HCT116 (cell line): Measurements from ENCODE around the gene GALNT16. TPM values are rescaled to one million over a fixed set of nuclear protein-coding genes. Genes with fewer than 3 reads are reported as not detected.

Experiments
- ATAC-seq: fragments of 200-7000 bp; cut with Tn5 transposase; 2 replicates; pipeline ENCODE4 v1.9.1; 2020; ENCODE audit warnings: mild to moderate bottlenecking, moderate library complexity
- BruUV-seq: library from RNA; stranded (reverse); fragments of 400-500 nt; replicated peaks from 2 replicates; lab custom pipeline; 2021; lab: Mats Ljungman, UMichigan
- CTCF ChIA-PET: fragments of 300-600 bp; sonication (Branson Sonifier 250); formaldehyde crosslinking; loops from one replicate; lab custom pipeline; 2021; ENCODE audit warnings: antibody characterized with exemption; lab: Charles Lee
- POLR2A ChIA-PET: fragments of 300-600, 350-600 bp; sonication (Branson Sonifier 250); formaldehyde crosslinking; loops from one replicate; lab custom pipeline; 2021; ENCODE audit warnings: antibody characterized with exemption; lab: Charles Lee
- RAD21 ChIA-PET, 2 experiments: fragments of 300-600 bp; sonication (Branson Sonifier 250); formaldehyde crosslinking; loops; one replicate each; lab custom pipeline; 2023; ENCODE audit warnings: low total read pairs in 2 of 2; ENCODE audit not compliant: uncharacterized antibody in 2 of 2, unreplicated experiment in 2 of 2, low non-redundant PET in 1 of 2; lab: Charles Lee
- DNase-seq: peaks from one replicate; pipeline ENCODE4 v3.0.0-alpha.2; 2010; ENCODE audit warnings: low read depth, low spot score
- H2AFZ ChIP-seq: fragments of 200-600 bp; shearing (Covaris generic), sonication (generic); 2 replicates; pipeline ENCODE4 v1.6.1; 2017; ENCODE audit warnings: low read depth, mixed run types, mixed read lengths, antibody characterized with exemption, low read length; ENCODE audit not compliant: poor library complexity, severe bottlenecking
- H3K27ac ChIP-seq: 2 replicates; pipeline ENCODE4 v1.5.1; 2012; ENCODE audit warnings: low read depth, low read length
- H3K27me3 ChIP-seq: fragments of 200-600 bp; sonication (generic); 2 replicates; pipeline ENCODE4 v1.6.1; 2016; ENCODE audit warnings: mixed run types, low read length, mixed read lengths; ENCODE audit not compliant: insufficient read depth
- H3K36me3 ChIP-seq, 2 experiments: fragments of 200-500 bp in 1 of 2; fragments of 200-600 bp in 1 of 2; sonication (Bioruptor generic) in 1 of 2; sonication (generic) in 1 of 2; 2 replicates each; pipeline versions ENCODE4 v1.5.1 to v1.6.1; 2014 to 2016; ENCODE audit warnings: low read length in 2 of 2, inconsistent platforms in 1 of 2, mixed read lengths in 1 of 2, mixed run types in 1 of 2; ENCODE audit not compliant: insufficient read depth in 2 of 2, control insufficient read depth in 1 of 2
- H3K4me1 ChIP-seq, 2 experiments: fragments of 200-600 bp in 1 of 2; sonication (generic) in 1 of 2; 2 replicates each; pipeline versions ENCODE4 v1.5.1 to v1.6.1; 2012 to 2017; ENCODE audit warnings: low read length in 2 of 2, inconsistent platforms in 1 of 2, mild to moderate bottlenecking in 1 of 2, mixed read lengths in 1 of 2, mixed run types in 1 of 2, moderate library complexity in 1 of 2; ENCODE audit not compliant: insufficient read depth in 2 of 2, control insufficient read depth in 1 of 2
- H3K4me2 ChIP-seq: fragments of 200-600 bp; sonication (generic); 2 replicates; pipeline ENCODE4 v1.6.1; 2017; ENCODE audit warnings: mixed run types, low read length, mixed read lengths
- H3K4me3 ChIP-seq, 2 experiments: fragments of 200-600 bp in 1 of 2; sonication (generic) in 1 of 2; replicated peaks in 1 of 2; 2 replicates each; pipeline ENCODE4 v1.5.1; 2011 to 2016; ENCODE audit warnings: low read length in 2 of 2, control low read depth in 1 of 2, low read depth in 1 of 2, mild to moderate bottlenecking in 1 of 2, mixed read lengths in 1 of 2, mixed run types in 1 of 2
- H3K79me2 ChIP-seq: fragments of 200-600 bp; sonication (generic); 2 replicates; pipeline ENCODE4 v1.6.1; 2017; ENCODE audit warnings: mild to moderate bottlenecking, mixed run types, low read length, moderate library complexity, mixed read lengths; ENCODE audit not compliant: insufficient read depth
- H3K9ac ChIP-seq: fragments of 200-600 bp; sonication (generic); 2 replicates; pipeline ENCODE4 v1.6.1; 2016; ENCODE audit warnings: low read length, mixed read lengths
- H3K9me2 ChIP-seq: fragments of 200-600 bp; sonication (generic), shearing (Covaris generic); 2 replicates; pipeline ENCODE4 v1.6.1; 2017; ENCODE audit warnings: mixed run types, mild to moderate bottlenecking, moderate library complexity; ENCODE audit not compliant: insufficient read depth
- H3K9me3 ChIP-seq, 2 experiments: fragments of 200-500 bp in 1 of 2; fragments of 200-600 bp in 1 of 2; sonication (Bioruptor generic) in 1 of 2; sonication (generic) in 1 of 2; 2 replicates each; pipeline ENCODE4 v1.6.1; 2014 to 2017; ENCODE audit warnings: low read length in 2 of 2, mixed read lengths in 2 of 2, inconsistent platforms in 1 of 2, low read depth in 1 of 2, mild to moderate bottlenecking in 1 of 2, mixed run types in 1 of 2, moderate library complexity in 1 of 2; ENCODE audit not compliant: control insufficient read depth in 1 of 2, insufficient read depth in 1 of 2
- H4K20me1 ChIP-seq: fragments of 200-600 bp; sonication (generic), shearing (Covaris generic); 2 replicates; pipeline ENCODE4 v1.6.1; 2017; ENCODE audit warnings: mixed run types, mild to moderate bottlenecking, moderate library complexity; ENCODE audit not compliant: insufficient read depth
- CEBPB ChIP-seq: IDR thresholded peaks from 2 replicates; pipeline ENCODE4 v1.6.1; 2012; ENCODE audit warnings: low read depth
- JUND ChIP-seq: IDR thresholded peaks from 2 replicates; pipeline ENCODE4 v1.6.1; 2012
- POLR2A ChIP-seq: IDR thresholded peaks from 2 replicates; pipeline ENCODE4 v1.7.0; 2011; ENCODE audit warnings: borderline replicate concordance; ENCODE audit not compliant: insufficient read depth, insufficient read length; ENCODE audit errors: extremely low read depth
- POLR2AphosphoS5 ChIP-seq: IDR thresholded peaks from 2 replicates; pipeline ENCODE4 v1.6.1; 2011; ENCODE audit warnings: mild to moderate bottlenecking, low read depth, low read length, moderate library complexity
- SIN3A ChIP-seq: IDR thresholded peaks from 2 replicates; pipeline ENCODE4 v1.6.1; 2012; ENCODE audit warnings: low read depth
- SRF ChIP-seq: IDR thresholded peaks from 2 replicates; pipeline ENCODE4 v1.6.1; 2012; ENCODE audit warnings: low read depth
- TCF7L2 ChIP-seq: IDR thresholded peaks from 2 replicates; pipeline ENCODE4 v1.7.0; 2011; ENCODE audit warnings: borderline replicate concordance, inconsistent platforms; ENCODE audit not compliant: insufficient read depth, insufficient read length; ENCODE audit errors: extremely low read depth
- ZNF274 ChIP-seq: fragments of 200-500 bp; sonication (Bioruptor generic); IDR thresholded peaks from 2 replicates; pipeline ENCODE4 v1.6.1; 2014; ENCODE audit warnings: mild to moderate bottlenecking, low read depth, low read length, inconsistent platforms
- intact Hi-C: fragments of 100-400 bp; cut with micrococcal nuclease; formaldehyde crosslinking; loops from 2 replicates; pipeline ENCODE4 v1.10.0; 2022
- total RNA-seq: library from RNA; stranded (reverse); gene quantifications from one replicate; pipeline ENCODE4 v1.2.1, GENCODE V29; 2021; ENCODE audit not compliant: unreplicated experiment
- TF ChIP-seq, protein P1 (sequence below): IDR thresholded peaks from 2 replicates; pipeline ENCODE4 v1.6.1; 2011; ENCODE audit warnings: mild to moderate bottlenecking, low read length, moderate library complexity; ENCODE audit not compliant: insufficient replicate concordance; ENCODE audit errors: extremely low read depth
- TF ChIP-seq, protein P2 (sequence below): IDR thresholded peaks from 2 replicates; pipeline ENCODE4 v1.6.1; 2012

GALNT16 gene
- total RNA-seq, 1 experiment from 2014 or later = 0.32 TPM

DNA sequence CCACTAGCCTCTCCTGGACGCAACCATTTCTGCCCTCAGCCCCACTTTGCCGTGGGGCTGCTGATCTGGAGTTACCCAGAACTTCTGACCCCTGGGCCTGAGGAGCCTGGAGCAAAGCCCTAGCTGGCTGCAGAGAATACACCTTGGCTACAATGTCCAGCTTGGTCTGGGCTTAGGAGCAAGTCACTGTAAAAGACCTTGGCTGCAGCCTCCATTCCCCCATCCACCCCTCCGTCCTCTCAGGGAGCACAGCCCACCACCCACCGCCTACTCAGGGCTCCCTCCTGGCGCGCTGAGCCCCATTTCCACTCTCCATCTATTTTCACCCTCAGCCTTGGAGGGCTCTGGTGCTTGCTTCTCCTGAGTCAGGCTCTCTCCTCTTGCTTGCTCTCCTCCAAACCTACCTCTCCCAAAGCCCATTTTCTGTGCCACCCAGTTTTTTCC lies 95.2 kb downstream of the GALNT16 start:
- Histone ChIP-seq H3K27ac (no peak overlapping the region), H3K4me3 (no peak overlapping the region), H3K9me3 (no peaks in the 10 kb centered on the region), H3K36me3 (no peaks in the 10 kb centered on the region), H3K9me2 (no peaks in the 10 kb centered on the region), H4K20me1 (no peaks in the 10 kb centered on the region), H3K4me2 (no peak overlapping the region), H3K27me3 (no peaks in the 10 kb centered on the region), H3K79me2 (no peaks in the 10 kb centered on the region), H2AFZ (no peak overlapping the region), H3K9ac (no peak overlapping the region), H3K4me1 (no peaks in the 10 kb centered on the region)
- intact Hi-C loops = no loop called here
- no TSS peak for BruUV-seq
- DNase-seq (no peak), ATAC-seq (no peak)
- TF ChIP-seq ZNF274 = no peak
- TF ChIP-seq, protein P1, sequence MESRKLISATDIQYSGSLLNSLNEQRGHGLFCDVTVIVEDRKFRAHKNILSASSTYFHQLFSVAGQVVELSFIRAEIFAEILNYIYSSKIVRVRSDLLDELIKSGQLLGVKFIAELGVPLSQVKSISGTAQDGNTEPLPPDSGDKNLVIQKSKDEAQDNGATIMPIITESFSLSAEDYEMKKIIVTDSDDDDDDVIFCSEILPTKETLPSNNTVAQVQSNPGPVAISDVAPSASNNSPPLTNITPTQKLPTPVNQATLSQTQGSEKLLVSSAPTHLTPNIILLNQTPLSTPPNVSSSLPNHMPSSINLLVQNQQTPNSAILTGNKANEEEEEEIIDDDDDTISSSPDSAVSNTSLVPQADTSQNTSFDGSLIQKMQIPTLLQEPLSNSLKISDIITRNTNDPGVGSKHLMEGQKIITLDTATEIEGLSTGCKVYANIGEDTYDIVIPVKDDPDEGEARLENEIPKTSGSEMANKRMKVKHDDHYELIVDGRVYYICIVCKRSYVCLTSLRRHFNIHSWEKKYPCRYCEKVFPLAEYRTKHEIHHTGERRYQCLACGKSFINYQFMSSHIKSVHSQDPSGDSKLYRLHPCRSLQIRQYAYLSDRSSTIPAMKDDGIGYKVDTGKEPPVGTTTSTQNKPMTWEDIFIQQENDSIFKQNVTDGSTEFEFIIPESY = no peak
- RAD21 ChIA-PET = no interaction called here
- POLR2A ChIA-PET = no interaction called here
- CTCF ChIA-PET = no interaction called here

DNA sequence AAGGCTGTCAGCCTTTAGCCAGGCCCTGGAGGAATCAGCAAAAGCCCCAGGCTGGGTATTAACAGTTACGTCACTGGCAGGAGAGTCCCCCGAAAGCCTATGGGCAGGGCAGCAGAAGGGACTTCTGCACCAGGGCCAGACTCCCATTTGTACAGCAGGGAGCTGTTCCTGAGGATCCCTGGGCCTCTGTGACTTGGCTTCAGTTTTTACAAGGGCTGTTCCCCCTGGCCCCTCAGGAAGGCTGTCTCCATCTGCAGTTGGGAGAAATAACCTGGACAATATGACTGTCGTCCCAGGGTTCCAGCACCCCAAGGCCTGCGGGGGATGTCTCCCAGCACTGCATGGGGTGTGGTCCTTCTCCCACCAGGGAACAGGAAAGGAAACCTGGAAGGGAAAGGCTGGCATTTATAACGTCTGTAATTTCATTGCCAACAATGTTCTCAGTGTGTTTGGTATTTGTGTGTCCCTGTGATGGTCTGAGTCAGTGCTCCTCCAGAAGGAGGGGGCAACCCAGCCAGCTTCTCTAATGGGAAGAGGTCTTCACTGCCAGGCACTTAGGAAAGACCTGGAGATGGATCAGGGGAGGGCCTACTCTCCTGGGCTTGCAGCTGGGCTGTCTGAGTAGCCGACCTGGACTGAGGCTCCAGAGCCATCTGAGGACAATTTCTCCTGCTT lies 95.8 kb downstream of the GALNT16 start:
- POLR2A ChIA-PET = no interaction called here

More for the DNA sequence above, 95.8 kb downstream of the GALNT16 start:
- Histone ChIP-seq H3K27ac (no peak overlapping the region), H3K36me3 (no peaks in the 10 kb centered on the region), H3K4me2 (no peak overlapping the region), H3K27me3 (no peaks in the 10 kb centered on the region), H3K4me1 (no peaks in the 10 kb centered on the region), H3K9ac (no peak overlapping the region), H3K9me2 (no peaks in the 10 kb centered on the region), H3K4me3 (no peak overlapping the region), H4K20me1 (no peaks in the 10 kb centered on the region), H2AFZ (no peak overlapping the region), H3K79me2 (no peaks in the 10 kb centered on the region), H3K9me3 (no peaks in the 10 kb centered on the region)
- DNase-seq (no peak), ATAC-seq (no peak)
- RAD21 ChIA-PET = no interaction called here
- TF ChIP-seq CEBPB (no peak), SRF (no peak), POLR2AphosphoS5 (no peak), POLR2A (no peak), JUND (no peak), SIN3A (no peak), TCF7L2 (no peak)
- TF ChIP-seq, protein P1 = no peak
- TF ChIP-seq, protein P2, sequence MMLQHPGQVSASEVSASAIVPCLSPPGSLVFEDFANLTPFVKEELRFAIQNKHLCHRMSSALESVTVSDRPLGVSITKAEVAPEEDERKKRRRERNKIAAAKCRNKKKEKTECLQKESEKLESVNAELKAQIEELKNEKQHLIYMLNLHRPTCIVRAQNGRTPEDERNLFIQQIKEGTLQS = no peak
- intact Hi-C loops = no loop called here
- BruUV-seq = no TSS peak
- CTCF ChIA-PET = no interaction called here
